Activated CD8-positive, alpha-beta memory T cell treated with anti-CD3 and anti-CD28 coated beads for 36 hours (primary cell): ENCODE results near the gene TACC2. TPM values are rescaled to one million over a fixed set of nuclear protein-coding genes. Genes with fewer than 3 reads are reported as not detected.
"Not testable (repeated sequence)": the region's sequence is repeated elsewhere in the genome, so short reads cannot be mapped to it uniquely, and the experiment has no call there.

ENCODE experiments used
- CTCF ChIA-PET: fragments of 350-600 bp; sonication (Branson Sonifier 250); formaldehyde crosslinking; loops from one replicate; lab custom pipeline; 2021; ENCODE audit warnings: antibody characterized with exemption; lab: Charles Lee
- POLR2A ChIA-PET: fragments of 350-600 bp; sonication (Branson Sonifier 250); formaldehyde crosslinking; loops from one replicate; lab custom pipeline; 2021; ENCODE audit warnings: antibody characterized with exemption; lab: Charles Lee
- total RNA-seq, 2 experiments: library from RNA; stranded (reverse); gene quantifications; one replicate each; pipeline ENCODE4 v1.2.3, GENCODE V29; 2021

Gene TACC2
- total RNA-seq, 2 experiments from 2014 or later: not detected

- POLR2A ChIA-PET: no interaction called here
- CTCF ChIA-PET: no interaction called here
Observed at GRCh38 chr10:122051609-122052385, 62.8 kb downstream of the TACC2 start.

GRCh38 chr10:122052701-122053100, 63.7 kb downstream of the TACC2 start:
- ChIA-PET POLR2A (no interaction called here), CTCF (no interaction called here)

GRCh38 chr10:122053314-122053713, 64.4 kb downstream of the TACC2 start:
- ChIA-PET CTCF (no interaction called here), POLR2A (no interaction called here)

GRCh38 chr10:122054048-122055025, 65.4 kb downstream of the TACC2 start:
- POLR2A ChIA-PET: no interaction called here

GRCh38 chr10:122055252-122055651, 66.3 kb downstream of the TACC2 start:
- ChIA-PET POLR2A (no interaction called here), CTCF (no interaction called here)

More at GRCh38 chr10:122054048-122055025, 65.4 kb downstream of the TACC2 start:
- CTCF ChIA-PET: no interaction called here

GRCh38 chr10:122056431-122057094, 67.6 kb downstream of the TACC2 start:
- ChIA-PET CTCF (no interaction called here), POLR2A (no interaction called here)

GRCh38 chr10:122057841-122058413, 69.0 kb downstream of the TACC2 start:
- CTCF ChIA-PET: no interaction called here
- POLR2A ChIA-PET: no interaction called here

GRCh38 chr10:122060250-122060649, 71.3 kb downstream of the TACC2 start:
- ChIA-PET POLR2A (no interaction called here), CTCF (no interaction called here)

- ChIA-PET POLR2A (no interaction called here), CTCF (no interaction called here)
Observed at GRCh38 chr10:122062831-122063674, 74.1 kb downstream of the TACC2 start.

GRCh38 chr10:122066337-122066939, 77.5 kb downstream of the TACC2 start:
- POLR2A ChIA-PET, CTCF ChIA-PET: not testable (repeated sequence)

GRCh38 chr10:122068844-122069243, 79.9 kb downstream of the TACC2 start:
- ChIA-PET CTCF (interaction anchor here (0.7 kb wide), 1 partner anchor 826 kb away, joined by 3 read pairs; no protein-coding TSS in a partner anchor), POLR2A (no interaction called here)

GRCh38 chr10:122072491-122072890, 83.5 kb downstream of the TACC2 start:
- CTCF ChIA-PET: no interaction called here

GRCh38 chr10:122073508-122073907, 84.5 kb downstream of the TACC2 start:
- POLR2A ChIA-PET: no interaction called here
- CTCF ChIA-PET: no interaction called here

More at GRCh38 chr10:122072491-122072890, 83.5 kb downstream of the TACC2 start:
- POLR2A ChIA-PET: no interaction called here

- POLR2A ChIA-PET: no interaction called here
- CTCF ChIA-PET: no interaction called here
Observed at GRCh38 chr10:122075171-122075570, 86.2 kb downstream of the TACC2 start.

GRCh38 chr10:122075876-122076275, 86.9 kb downstream of the TACC2 start:
- CTCF ChIA-PET, POLR2A ChIA-PET: not testable (repeated sequence)

- ChIA-PET CTCF (no interaction called here), POLR2A (no interaction called here)
Observed at GRCh38 chr10:122077311-122077875, 88.4 kb downstream of the TACC2 start.

- POLR2A ChIA-PET: no interaction called here
- CTCF ChIA-PET: no interaction called here
Observed at GRCh38 chr10:122078326-122078725, 89.4 kb downstream of the TACC2 start.
